Left renal pelvis (tissue), 4 donors: ENCODE measurements around the gene SH3RF3. TPM values are rescaled to one million over a fixed set of nuclear protein-coding genes. Genes with fewer than 3 reads are reported as not detected.

Experiments
- DNase-seq, 4 donors: peaks; one replicate each; pipeline ENCODE4 v3.0.0-alpha.2; 2013; ENCODE audit warnings: low read depth in 4 of 4, low spot score in 3 of 4
- polyA plus RNA-seq, 4 donors: library from polyadenylated mRNA; unstranded; fragments of 120-200 nt; gene quantifications; one replicate each; pipeline ENCODE4 v1.2.1, GENCODE V29; 2013; ENCODE audit not compliant: insufficient read length in 4 of 4

SH3RF3 gene
- polyA plus RNA-seq, 4 donors, result 4.7 to 5.5 (median 5.2) TPM

GRCh38 chr2:109174626-109175349 lies 45.8 kb downstream of the SH3RF3 start:
- no peak for DNase-seq

DNA sequence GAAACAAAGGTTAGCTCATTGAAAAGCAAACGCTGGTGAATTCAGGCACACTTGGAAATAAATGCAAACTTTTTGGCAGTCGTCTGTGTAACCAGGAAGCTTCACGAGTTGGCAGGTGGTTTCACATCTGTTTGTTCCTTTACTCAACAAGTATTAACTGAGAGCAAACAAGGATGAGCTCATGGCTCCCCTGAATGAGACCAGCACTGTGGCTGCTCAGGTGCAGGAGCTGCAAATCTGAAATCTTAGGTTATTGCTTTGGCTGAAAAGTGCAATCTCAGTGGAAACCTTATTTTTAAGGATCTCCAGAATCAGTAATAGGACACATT lies 46.3 kb downstream of the SH3RF3 start:
- DNase-seq, result no peak

DNA sequence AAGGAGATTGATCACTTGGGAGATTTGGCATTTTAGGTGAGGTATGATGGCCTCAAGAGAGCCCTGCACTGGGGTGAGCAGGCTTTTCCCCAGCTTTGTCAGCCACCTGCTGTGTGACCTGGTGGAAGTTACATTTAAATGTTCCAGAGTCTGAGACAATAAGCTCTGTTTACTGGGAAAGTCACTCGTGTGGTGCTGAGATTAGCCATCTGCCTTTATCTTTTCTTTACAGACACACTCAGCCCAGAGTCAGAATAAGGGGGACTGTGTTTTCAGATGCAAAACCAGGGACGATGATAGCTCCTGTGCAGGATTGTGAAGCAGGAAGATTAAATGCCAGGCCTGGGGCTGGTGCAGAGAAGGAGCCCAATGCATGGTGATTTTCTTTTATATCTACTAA lies 47.9 kb downstream of the SH3RF3 start:
- DNase-seq, result no peak

- DNase-seq, result no peak
Measured at GRCh38 chr2:109177635-109178034, 48.6 kb downstream of the SH3RF3 start.

- DNase-seq, result no peak
Measured at GRCh38 chr2:109178968-109179367, 50.0 kb downstream of the SH3RF3 start.

DNA sequence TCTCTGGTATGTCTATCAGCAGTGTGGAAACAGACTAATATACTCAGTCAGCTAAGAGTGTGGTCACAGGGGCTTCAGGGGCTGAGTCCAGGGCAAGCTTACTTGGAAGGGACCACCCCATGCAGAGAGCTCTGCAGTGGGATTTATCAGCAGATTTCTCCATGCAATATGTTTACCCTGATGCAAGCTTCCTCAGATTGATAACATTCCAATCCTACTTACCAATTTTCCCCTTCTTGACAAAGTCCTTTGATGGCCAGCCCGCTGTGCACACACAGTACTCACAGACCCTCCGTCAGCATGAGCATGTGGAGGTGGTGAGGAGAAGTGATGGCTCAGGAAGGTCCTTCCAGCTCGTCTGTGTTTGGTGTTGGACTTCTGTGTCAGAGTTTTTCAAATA lies 51.8 kb downstream of the SH3RF3 start:
- DNase-seq, result no peak

DNA sequence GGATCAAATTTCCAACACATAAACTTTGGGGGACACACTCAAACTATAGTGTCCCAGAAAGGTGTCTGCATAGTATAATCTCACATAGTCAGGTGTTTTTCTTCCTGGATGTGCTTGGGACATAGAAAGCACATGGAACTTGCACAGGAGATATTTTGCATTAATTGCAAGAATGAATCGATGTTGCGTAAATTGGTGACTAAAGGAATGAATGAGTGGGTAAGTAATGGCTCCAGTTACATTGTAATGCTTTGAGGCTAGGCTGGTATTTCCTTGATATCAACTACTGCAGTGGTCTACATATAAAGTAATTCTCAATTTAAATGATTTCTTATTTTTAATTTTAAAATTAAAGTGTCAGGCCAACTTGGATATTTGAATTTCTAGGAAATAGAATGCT lies 53.4 kb downstream of the SH3RF3 start:
- DNase-seq, result no peak

GRCh38 chr2:109183871-109184270 lies 54.9 kb downstream of the SH3RF3 start:
- no peak for DNase-seq

- no peak for DNase-seq
Measured at GRCh38 chr2:109184368-109184767, 55.4 kb downstream of the SH3RF3 start.

DNA sequence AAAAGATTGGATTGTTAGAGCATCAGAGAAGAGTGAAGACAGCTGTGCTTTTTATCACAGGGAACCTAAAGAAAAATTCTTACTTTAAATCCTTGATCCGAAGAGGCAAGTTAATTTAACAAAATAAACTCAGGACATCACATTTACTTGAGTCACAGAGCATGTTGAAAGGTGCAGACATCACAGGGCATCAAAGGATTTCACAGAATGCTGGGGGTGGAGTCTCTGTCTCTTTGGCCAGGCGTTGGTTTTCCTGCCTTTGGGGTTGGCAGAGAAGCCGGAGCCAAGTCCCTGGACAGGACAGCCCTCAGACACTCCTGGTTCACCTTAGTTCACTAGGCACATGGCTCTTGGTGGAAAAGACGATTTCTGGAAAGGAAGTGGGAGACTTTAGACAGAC lies 56.3 kb downstream of the SH3RF3 start:
- no peak for DNase-seq

- DNase-seq, result no peak
Measured at GRCh38 chr2:109185821-109186570, 57.0 kb downstream of the SH3RF3 start.

DNA sequence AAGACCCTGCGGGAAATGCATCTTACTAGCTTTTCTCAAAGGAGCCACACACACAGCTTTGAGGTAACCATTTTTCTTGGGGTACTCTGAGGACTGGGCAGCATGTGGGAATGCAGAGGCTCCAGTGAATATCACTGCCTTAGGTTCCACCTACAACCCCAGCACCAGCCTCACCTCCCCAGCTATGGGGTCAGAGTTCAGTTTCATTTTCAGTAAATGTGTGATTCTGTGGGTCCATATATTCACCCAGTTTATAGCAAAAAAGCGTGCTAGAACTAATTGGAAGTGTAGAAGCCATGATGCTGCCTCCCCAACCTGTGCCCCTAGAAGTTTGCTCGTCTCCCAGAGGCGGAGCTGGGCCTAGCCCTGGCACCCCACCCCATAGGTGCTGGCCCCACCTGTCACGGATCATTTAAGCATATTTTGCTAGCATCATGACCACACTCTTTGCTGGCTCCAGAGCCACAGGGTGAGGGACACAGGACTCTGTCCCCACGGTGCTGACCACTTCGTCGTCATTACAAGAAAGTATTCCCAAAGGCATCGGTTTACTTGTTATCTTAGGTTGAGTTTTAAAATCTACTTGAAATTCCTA lies 57.7 kb downstream of the SH3RF3 start:
- DNase-seq, result no peak

DNA sequence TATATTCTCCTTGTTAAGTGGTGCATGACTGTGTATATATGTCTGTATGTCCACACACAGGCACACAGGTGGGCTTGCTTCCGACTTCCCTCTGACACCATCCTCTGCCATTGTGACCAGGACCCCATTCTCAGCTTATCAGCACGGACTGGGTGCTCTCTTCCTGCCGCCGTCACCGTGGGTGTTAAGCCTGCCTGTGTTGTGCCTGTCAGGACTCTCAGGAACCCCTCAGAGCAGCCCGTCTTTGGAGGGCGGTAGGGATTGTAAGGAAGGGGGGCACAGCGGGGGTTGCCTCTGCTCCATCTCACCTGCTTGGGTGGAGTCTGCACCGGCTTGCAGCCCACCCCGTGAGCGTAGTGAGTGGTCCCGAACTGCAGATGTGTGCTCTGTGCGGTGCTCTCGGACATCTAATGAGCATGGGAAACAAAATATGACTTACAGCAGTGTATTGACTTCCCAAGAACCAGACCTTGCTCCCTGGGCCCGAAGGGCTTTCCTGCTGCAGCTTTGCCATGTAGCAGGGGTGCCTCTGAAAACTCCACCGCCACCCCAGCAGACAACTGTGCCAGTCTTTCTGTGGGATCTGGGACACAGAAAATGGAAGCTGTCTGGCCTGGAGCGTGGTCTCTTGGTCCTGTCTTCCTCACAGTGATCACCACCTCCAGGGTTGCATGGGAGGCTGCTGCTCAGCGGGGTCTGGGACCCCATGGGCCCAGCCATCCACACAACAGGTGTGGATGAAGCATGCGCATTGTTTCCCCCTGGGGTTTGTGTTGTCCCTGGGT lies 58.9 kb downstream of the SH3RF3 start:
- DNase-seq, result no peak

GRCh38 chr2:109188496-109188890 lies 59.5 kb downstream of the SH3RF3 start:
- peak in 1 of 4 donors; percentile 16 for DNase-seq

DNA sequence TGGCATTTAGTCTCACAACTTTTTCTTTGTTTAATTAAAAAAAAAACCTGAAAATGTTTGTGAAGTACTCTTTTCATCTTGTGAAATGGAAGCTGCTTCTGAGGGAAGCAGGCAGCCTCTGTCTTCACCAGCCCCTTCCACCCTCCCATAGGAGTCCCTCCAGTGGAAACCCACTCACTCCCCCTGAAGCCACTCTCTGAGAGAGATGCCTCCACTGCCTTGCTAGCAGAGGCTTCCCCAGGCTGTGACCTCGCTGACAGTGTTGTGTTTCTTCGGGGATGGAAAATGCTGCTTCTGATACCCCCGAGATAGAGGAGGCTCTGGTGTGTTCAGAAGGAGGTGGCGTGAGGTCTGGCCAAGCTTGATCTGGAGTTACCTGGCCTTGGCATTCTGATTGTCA lies 59.9 kb downstream of the SH3RF3 start:
- no peak for DNase-seq

DNA sequence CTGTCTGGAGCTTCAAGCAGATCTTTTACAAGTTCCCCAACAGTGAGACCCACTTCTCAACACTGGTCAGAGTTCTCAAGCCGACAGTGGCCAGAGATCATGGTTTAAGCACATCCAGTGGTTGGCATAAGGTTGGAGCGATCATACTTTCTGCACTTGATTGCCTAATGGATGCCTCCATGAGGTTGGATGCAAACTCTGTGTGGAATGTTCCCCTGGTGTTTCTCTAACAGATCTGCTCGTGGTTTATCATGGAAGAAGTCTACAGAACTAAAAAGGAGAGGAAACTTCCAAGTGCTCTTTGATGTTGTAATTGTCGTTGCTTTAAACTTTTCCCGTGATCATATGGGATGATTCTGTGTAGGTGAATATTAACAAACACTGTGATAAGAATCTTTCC lies 60.7 kb downstream of the SH3RF3 start:
- no peak for DNase-seq

- DNase-seq, result no peak
Measured at GRCh38 chr2:109193807-109194619, 65.0 kb downstream of the SH3RF3 start.

DNA sequence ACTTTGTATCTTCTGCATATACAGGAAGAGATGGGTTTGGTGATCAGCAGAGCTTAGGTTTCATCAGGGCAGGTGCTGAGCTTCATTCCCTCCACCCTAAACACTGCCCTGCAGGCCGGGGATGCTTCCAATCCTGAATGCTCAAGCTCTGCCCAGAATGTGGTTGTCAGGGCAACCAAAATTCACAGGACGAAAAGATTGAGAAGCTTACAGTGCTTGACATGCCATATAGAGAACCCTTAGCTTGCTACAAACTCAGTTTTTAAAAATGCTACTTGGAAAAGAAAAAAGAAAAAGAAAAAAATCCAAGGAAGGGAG lies 65.6 kb downstream of the SH3RF3 start:
- no peak for DNase-seq

DNA sequence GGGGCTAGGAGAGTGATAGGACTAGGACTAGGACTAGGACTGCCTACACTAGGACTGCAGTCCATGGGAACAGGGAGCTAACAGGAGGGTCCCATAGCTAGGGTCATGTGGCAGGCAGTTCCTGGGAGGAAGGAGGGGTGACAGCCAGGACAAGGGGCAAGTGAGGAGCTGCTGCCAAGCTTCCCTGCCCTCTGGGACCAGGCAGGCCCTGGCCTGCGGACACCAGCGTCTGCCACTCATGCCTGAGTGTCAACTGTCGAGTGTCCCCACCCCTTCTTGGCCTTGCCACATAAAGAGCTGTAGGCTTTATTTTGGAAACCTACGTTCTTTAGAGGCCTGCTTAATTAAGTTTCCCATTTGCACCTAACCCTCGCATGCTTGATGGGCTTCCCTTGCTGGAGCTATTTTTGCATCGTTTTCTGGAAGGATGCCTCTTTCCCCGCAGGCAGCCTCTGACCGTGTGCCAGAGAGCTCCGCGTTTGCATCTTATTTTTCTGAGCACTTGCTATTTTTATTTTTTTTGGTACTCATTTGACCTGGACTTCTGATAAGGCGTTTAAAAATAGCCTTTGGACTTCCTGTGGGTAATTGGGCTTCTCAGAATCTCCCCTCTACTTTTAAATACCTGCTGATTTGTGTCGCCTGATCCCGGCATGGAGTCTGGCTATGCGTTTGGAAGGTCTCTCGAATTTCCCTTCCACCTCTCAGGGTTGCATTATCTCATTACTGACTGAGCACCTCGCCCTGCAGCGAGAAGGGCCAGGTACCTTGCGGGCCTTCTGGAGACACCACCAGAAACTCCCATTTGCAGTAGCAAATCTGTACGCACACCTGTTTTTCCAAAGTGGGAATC lies 66.4 kb downstream of the SH3RF3 start:
- no peak for DNase-seq
